Measurements from ENCODE around the gene MTTP.

The MTTP gene

DNA sequence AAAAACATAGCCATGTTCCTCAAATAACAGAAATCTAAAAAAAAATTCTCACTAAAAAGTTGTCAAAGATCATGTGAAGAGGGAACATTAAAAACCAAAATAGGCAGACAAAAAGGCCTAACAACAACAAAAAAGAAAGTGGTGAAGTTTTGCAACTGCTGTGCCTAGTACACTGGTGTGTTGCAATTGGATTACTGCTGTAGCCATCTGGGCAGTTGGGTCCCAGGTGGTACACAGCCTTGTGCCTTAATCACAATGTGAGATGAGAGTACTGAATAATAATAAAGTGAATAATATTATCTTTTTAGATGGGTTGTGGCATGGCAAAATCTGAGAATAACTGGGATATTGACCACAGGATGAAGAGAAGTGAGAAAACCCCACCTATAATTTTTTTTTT, 71.0 kb downstream of the MTTP start:
- Histone ChIP-seq H3K36me3 (ENCODE audit: control insufficient read depth, insufficient read depth, low read length) (no peaks in the 10 kb centered on the region), H3K4me3 (ENCODE audit: low read depth, low read length) (no peak overlapping the region), H3K9ac (ENCODE audit: low read depth, low read length) (no peak overlapping the region), H3K9me3 (ENCODE audit: control insufficient read depth, insufficient read depth, low read length) (no peaks in the 10 kb centered on the region), H3K4me1 (ENCODE audit: control insufficient read depth, insufficient read depth, low read length) (peaks cover 22% of the 10 kb centered on the region), H3K27me3 (ENCODE audit: control insufficient read depth, insufficient read depth, low read length) (peaks cover 12% of the 10 kb centered on the region)

DNA sequence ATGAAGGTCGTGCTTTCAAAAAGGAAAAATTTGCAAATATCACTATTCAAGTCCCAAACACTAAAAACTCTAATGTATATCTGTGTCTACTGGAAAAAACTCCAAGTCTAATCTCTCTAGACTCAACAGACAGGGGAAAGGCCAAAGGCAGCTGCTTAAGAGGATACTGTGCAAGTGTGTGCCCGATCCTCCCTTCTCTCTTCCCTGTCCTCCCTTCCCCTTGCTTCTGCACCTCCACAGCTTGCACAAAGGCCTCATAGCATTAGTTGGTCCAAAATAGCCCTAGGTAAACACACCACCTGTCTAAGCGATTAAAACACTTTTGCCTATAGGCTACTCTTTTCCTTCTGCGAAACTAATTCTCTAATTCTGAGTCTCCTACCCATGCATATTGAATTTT, 72.4 kb downstream of the MTTP start:
- no peaks in the 10 kb centered on the region for H3K36me3 ChIP-seq (ENCODE audit: control insufficient read depth, insufficient read depth, low read length)
- H3K4me1 ChIP-seq (ENCODE audit: control insufficient read depth, insufficient read depth, low read length): peaks cover 22% of the 10 kb centered on the region
- no peak overlapping the region for H3K9ac ChIP-seq (ENCODE audit: low read depth, low read length)
- H3K9me3 ChIP-seq (ENCODE audit: control insufficient read depth, insufficient read depth, low read length): no peaks in the 10 kb centered on the region
- H3K4me3 ChIP-seq (ENCODE audit: low read depth, low read length): no peak overlapping the region
- peaks cover 12% of the 10 kb centered on the region for H3K27me3 ChIP-seq (ENCODE audit: control insufficient read depth, insufficient read depth, low read length)

DNA sequence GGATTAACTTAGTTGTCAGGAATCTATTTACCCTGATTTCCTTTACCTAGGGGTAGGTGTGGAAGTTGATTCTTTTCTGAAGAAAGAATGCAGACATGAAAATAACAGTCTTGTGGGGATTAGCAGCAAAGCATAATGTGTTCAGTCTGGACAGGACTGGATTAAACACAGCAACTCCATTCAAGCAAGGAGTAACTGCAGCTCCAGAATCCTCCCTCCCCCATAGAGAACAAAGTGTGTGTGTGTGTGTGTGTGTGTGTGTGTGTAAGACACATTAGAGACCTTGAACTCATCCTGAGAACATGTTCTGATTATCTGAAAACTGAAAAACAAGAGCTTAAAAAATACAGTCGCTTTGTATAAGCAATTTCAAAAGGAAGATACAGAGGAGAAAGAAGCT, 73.7 kb downstream of the MTTP start:
- Histone ChIP-seq H3K4me1 (ENCODE audit: control insufficient read depth, insufficient read depth, low read length) (peaks cover 21% of the 10 kb centered on the region), H3K36me3 (ENCODE audit: control insufficient read depth, insufficient read depth, low read length) (no peaks in the 10 kb centered on the region), H3K9ac (ENCODE audit: low read depth, low read length) (no peak overlapping the region), H3K4me3 (ENCODE audit: low read depth, low read length) (no peak overlapping the region), H3K9me3 (ENCODE audit: control insufficient read depth, insufficient read depth, low read length) (no peaks in the 10 kb centered on the region), H3K27me3 (ENCODE audit: control insufficient read depth, insufficient read depth, low read length) (peaks cover 10% of the 10 kb centered on the region)

DNA sequence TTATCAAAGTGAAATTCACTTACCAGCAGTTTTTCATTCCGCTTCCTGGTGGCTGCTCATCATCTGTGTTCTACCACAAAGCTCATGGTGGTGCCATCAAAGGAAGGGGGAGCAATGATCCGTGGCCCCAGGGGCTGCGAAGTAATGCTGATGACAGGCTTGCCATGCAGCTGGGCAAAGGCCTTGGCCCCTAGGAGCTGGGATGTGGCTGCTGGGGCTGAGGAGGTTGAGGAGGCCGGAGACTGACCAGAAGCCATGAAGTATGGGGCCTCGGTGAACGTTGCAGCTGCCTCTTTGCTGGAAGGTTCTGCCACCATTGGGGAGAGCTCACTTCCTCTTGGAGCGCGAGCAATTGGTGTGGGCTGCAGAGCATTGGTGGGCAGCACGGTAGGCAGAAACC, 74.6 kb downstream of the MTTP start:
- peaks cover 17% of the 10 kb centered on the region for H3K4me1 ChIP-seq (ENCODE audit: control insufficient read depth, insufficient read depth, low read length)
- H3K9ac ChIP-seq (ENCODE audit: low read depth, low read length): no peak overlapping the region
- peaks cover 7% of the 10 kb centered on the region for H3K27me3 ChIP-seq (ENCODE audit: control insufficient read depth, insufficient read depth, low read length)
- H3K4me3 ChIP-seq (ENCODE audit: low read depth, low read length): no peak overlapping the region
- H3K36me3 ChIP-seq (ENCODE audit: control insufficient read depth, insufficient read depth, low read length): no peaks in the 10 kb centered on the region
- H3K9me3 ChIP-seq (ENCODE audit: control insufficient read depth, insufficient read depth, low read length): no peaks in the 10 kb centered on the region

DNA sequence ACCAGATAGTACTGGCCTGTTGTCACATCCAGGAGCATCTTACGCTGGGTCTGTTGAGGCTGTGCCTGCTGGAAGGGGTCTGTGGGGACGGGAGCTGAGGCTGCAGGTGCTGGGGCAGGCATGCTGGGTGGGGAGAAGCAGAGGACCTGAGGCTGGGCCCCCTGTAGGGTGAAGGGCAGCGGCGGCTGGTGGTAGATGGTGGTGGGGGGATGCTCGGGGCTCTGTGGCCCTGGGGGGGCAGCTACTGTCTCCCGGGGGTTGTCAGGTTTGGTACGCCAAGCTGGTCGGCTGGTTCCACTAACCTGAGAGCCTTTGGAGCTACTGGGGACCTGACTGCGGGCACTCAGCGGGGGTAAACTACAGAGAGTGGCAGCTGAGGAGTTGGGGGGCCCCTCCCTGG, 75.2 kb downstream of the MTTP start:
- H3K27me3 ChIP-seq (ENCODE audit: control insufficient read depth, insufficient read depth, low read length): peaks cover 4% of the 10 kb centered on the region
- no peak overlapping the region for H3K9ac ChIP-seq (ENCODE audit: low read depth, low read length)

DNA sequence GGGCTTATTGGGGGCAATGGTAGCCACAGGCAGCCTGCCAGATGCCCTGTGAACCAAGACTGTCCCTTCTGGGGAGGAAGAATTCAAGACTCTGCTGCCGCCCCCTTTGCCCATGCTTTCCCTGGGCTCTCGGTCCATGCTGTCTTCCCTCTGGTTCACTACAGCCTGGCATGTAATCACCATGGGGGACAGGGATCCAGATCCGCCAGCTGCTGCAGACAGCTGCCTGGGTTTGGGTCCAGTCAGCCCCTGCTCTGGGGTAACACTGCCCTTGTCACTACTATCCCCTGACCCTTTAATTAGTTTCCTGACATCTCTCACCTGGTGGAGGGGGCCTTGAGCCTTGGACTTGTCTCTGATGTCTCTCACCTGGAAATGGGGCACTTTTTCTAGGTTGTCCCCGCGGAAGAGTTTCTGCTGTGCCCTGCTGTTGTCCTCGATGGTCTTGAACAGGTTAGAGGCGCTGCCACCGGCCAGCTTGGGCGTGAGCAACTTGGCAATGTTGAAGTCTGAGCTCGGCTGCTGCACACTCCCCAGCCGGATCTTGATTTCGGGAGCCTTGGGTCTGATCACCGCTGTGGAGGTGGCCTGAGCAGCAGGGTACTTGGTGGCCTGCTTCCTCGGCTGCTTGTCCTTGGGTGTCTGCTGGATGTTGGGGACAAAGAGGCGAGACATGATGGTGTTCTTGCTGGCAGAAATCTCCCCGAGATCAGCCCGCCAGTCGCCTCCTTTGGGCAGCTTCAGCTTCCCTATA, 76.6 kb downstream of the MTTP start:
- Histone ChIP-seq H3K9ac (ENCODE audit: low read depth, low read length) (no peak overlapping the region), H3K36me3 (ENCODE audit: control insufficient read depth, insufficient read depth, low read length) (no peaks in the 10 kb centered on the region), H3K4me3 (ENCODE audit: low read depth, low read length) (no peak overlapping the region)

More for the DNA sequence above, 75.2 kb downstream of the MTTP start:
- no peak overlapping the region for H3K4me3 ChIP-seq (ENCODE audit: low read depth, low read length)
- no peaks in the 10 kb centered on the region for H3K9me3 ChIP-seq (ENCODE audit: control insufficient read depth, insufficient read depth, low read length)
- H3K4me1 ChIP-seq (ENCODE audit: control insufficient read depth, insufficient read depth, low read length): peaks cover 13% of the 10 kb centered on the region
- H3K36me3 ChIP-seq (ENCODE audit: control insufficient read depth, insufficient read depth, low read length): no peaks in the 10 kb centered on the region

DNA sequence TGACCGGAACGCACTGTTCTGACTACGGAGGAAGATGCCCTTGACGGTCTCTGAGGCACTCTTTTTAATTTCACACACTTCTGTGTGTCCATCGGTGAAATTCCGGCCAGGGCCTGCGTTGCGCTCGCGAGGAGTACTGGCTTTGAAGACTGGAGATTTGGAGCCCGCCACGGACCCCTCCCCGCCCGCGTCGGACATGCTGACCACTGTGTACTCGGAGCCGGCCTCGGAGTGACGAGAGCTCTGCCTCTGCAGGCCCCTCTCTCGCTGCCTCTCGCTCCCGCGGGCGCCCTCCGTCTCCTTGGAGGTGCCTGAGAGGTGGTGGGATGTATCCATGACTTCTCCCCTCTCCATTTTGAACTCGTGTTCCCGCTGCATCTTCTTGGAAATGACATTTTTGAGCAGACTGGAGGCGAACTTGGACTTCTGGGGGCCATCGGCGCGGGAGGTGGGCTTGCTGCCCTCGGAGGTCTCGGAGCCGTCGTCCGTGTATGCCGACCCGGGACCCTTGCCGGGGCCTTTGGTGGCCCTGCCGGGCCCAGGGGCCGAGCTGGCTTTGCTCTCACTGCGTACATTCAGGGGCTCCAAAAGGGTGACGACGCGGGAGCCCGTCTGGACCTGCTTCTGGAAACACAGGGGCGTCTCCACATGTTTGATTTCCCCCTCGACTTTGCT, 77.3 kb downstream of the MTTP start:
- Histone ChIP-seq H3K4me3 (ENCODE audit: low read depth, low read length) (no peak overlapping the region), H3K27me3 (ENCODE audit: control insufficient read depth, insufficient read depth, low read length) (no peaks in the 10 kb centered on the region), H3K36me3 (ENCODE audit: control insufficient read depth, insufficient read depth, low read length) (no peaks in the 10 kb centered on the region), H3K9ac (ENCODE audit: low read depth, low read length) (no peak overlapping the region), H3K4me1 (ENCODE audit: control insufficient read depth, insufficient read depth, low read length) (no peaks in the 10 kb centered on the region), H3K9me3 (ENCODE audit: control insufficient read depth, insufficient read depth, low read length) (no peaks in the 10 kb centered on the region)

More for the DNA sequence above, 76.6 kb downstream of the MTTP start:
- H3K9me3 ChIP-seq (ENCODE audit: control insufficient read depth, insufficient read depth, low read length): no peaks in the 10 kb centered on the region
- peaks cover 6% of the 10 kb centered on the region for H3K4me1 ChIP-seq (ENCODE audit: control insufficient read depth, insufficient read depth, low read length)
- peaks cover 4% of the 10 kb centered on the region for H3K27me3 ChIP-seq (ENCODE audit: control insufficient read depth, insufficient read depth, low read length)

DNA sequence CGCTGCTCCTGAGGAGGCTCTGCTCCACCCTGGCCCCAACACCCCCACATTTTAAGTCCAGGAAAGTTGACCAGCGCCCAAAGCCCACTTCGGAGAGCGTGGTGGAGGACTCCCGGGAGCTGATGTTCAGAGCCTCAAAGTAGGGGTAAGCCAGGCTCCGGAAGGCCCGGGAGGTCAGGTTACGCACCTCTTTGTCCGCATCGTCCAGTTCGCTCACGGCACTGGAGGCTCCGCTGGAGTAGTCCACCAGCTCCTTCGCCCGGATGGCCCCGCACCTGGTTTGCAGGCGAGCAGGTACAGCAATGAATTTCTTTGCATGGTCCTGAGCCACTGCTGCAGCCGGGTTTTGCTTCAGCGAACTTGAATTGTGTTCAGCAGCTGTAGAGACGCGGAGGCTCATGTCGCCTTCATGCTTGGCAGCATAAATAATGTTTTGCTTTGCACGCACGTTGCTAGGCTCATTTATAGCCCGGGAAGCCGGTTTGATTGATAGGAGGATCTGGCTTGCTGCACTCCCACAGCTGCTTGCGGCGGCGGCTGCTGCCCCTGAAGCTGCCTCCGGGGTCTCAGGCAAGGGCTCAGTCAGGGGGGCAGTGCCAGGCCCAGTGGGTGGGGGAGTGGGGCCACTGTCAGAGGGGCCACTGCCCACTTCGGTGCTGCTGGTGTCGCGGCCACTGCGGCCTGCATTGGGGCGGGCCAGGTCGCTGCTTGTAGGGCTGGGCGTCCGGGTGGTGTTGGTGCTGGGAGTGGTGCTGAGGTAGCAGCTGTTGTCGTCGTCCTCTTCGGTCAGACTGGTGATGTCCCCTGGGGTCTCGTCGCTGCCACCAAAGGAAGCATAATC, 78.2 kb downstream of the MTTP start:
- Histone ChIP-seq H3K4me1 (ENCODE audit: control insufficient read depth, insufficient read depth, low read length) (no peaks in the 10 kb centered on the region), H3K9ac (ENCODE audit: low read depth, low read length) (no peak overlapping the region)

DNA sequence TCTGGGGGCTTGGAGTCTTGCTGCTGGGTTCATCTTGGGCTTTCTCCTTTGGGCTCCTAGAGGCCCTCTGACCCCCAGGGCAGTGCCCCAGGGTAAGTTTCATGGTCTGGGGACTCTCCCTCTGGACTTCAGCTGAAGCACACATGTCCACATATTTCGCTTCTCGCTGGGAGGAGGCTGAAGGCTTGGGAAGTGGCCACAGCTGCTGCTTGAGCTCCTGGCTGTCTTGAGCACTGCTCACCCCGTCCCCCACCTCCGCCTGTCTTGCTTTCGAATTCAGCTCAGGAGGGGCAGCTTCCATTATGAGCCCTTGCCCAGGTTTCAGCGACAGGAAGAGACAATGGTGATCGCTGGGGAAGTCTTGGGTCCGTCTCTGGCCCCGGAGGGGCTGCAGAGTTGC, 79.3 kb downstream of the MTTP start:
- H3K9ac ChIP-seq (ENCODE audit: low read depth, low read length): no peak overlapping the region
- no peaks in the 10 kb centered on the region for H3K9me3 ChIP-seq (ENCODE audit: control insufficient read depth, insufficient read depth, low read length)
- H3K27me3 ChIP-seq (ENCODE audit: control insufficient read depth, insufficient read depth, low read length): no peaks in the 10 kb centered on the region
- H3K4me3 ChIP-seq (ENCODE audit: low read depth, low read length): no peak overlapping the region
- no peaks in the 10 kb centered on the region for H3K36me3 ChIP-seq (ENCODE audit: control insufficient read depth, insufficient read depth, low read length)
- H3K4me1 ChIP-seq (ENCODE audit: control insufficient read depth, insufficient read depth, low read length): no peaks in the 10 kb centered on the region

More for the DNA sequence above, 78.2 kb downstream of the MTTP start:
- Histone ChIP-seq H3K27me3 (ENCODE audit: control insufficient read depth, insufficient read depth, low read length) (no peaks in the 10 kb centered on the region), H3K9me3 (ENCODE audit: control insufficient read depth, insufficient read depth, low read length) (no peaks in the 10 kb centered on the region), H3K36me3 (ENCODE audit: control insufficient read depth, insufficient read depth, low read length) (no peaks in the 10 kb centered on the region), H3K4me3 (ENCODE audit: low read depth, low read length) (no peak overlapping the region)

DNA sequence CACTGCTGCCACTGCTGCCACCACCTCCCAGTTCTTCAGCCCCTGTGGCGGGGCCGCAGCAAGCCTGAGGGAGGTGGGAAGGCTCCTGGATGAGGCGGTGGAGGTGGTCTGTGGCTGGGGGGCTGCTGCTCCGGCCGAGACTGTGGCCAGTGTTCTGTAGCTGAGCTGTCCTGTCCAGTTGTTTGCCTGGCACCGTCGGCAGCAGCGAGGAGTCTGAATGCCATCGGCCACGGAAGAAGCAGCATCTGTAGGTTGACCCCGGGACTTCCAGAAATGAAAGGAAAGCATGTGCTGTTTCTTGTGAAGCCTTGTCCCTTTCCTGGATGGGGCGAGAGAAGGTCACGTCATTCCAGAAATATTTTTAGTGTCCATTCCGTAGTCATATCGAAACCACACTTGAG, 79.7 kb downstream of the MTTP start:
- Histone ChIP-seq H3K9ac (ENCODE audit: low read depth, low read length) (no peak overlapping the region), H3K9me3 (ENCODE audit: control insufficient read depth, insufficient read depth, low read length) (no peaks in the 10 kb centered on the region), H3K36me3 (ENCODE audit: control insufficient read depth, insufficient read depth, low read length) (no peaks in the 10 kb centered on the region), H3K4me1 (ENCODE audit: control insufficient read depth, insufficient read depth, low read length) (no peaks in the 10 kb centered on the region), H3K4me3 (ENCODE audit: low read depth, low read length) (no peak overlapping the region), H3K27me3 (ENCODE audit: control insufficient read depth, insufficient read depth, low read length) (no peaks in the 10 kb centered on the region)

DNA sequence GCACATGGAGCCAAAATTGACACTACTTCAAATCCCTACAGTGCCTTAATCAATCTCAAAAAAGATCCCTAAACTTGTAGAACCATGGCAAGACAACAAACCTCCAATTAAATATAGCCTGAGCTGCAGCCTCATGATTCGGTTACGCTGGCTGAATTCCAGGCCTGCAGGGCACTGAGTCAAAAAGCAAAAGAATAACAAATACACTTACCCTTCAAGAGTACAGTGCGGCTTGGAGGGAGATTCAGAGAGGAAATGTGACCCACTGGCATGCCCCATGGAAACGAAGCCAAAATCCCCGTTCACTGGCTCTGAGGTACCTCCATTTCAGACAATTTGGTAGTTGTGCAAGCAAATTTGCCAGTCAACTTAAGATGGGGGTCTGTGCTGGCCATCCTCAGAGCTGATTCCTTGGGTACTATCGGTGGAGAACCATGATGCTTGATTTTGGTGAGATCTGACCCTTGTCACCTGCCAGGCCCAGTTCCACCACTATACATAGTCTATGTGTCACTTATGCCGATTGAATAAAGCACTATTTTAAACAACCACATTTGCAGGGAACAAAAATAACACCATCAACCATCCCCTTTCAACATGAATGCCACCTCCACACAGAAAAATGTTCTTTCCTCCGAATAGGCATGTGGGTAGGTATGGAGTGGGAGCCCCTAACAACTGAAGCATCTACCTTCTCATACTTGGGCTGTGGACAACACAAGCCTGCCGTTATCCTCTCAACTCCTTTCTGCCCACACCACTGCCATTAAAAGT, 80.9 kb downstream of the MTTP start:
- Histone ChIP-seq H3K27me3 (ENCODE audit: control insufficient read depth, insufficient read depth, low read length) (no peaks in the 10 kb centered on the region), H3K4me3 (ENCODE audit: low read depth, low read length) (no peak overlapping the region), H3K36me3 (ENCODE audit: control insufficient read depth, insufficient read depth, low read length) (no peaks in the 10 kb centered on the region), H3K9ac (ENCODE audit: low read depth, low read length) (no peak overlapping the region), H3K4me1 (ENCODE audit: control insufficient read depth, insufficient read depth, low read length) (no peaks in the 10 kb centered on the region), H3K9me3 (ENCODE audit: control insufficient read depth, insufficient read depth, low read length) (no peaks in the 10 kb centered on the region)

Data from iPS-15b (cell line).